Left lung (tissue), 10 donors: ENCODE data around the gene B4GALT4. TPM values are rescaled to one million over a fixed set of nuclear protein-coding genes. Genes with fewer than 3 reads are reported as not detected.

Experiments
- ATAC-seq: fragments of 200-7000 bp; cut with Tn5 transposase; one replicate; pipeline ENCODE4 v1.9.1; 2020; ENCODE audit warnings: moderate library complexity
- DNase-seq, 4 donors: peaks; one replicate each; pipeline ENCODE4 v3.0.0-alpha.2; 2013 to 2020
- H3K27ac ChIP-seq, 2 donors: fragments of 200-600 bp; sonication (generic) in 1 of 2; one replicate each; pipeline versions ENCODE4 v1.5.0 to v1.8.0; 2020 to 2021
- H3K27me3 ChIP-seq, 2 donors: fragments of 200-600 bp; sonication (generic) in 1 of 2; one replicate each; pipeline versions ENCODE4 v1.5.0 to v1.8.0; 2020 to 2021
- H3K36me3 ChIP-seq, 2 donors: fragments of 200-600 bp; sonication (generic) in 1 of 2; one replicate each; pipeline versions ENCODE4 v1.5.0 to v1.8.0; 2020 to 2021
- H3K4me1 ChIP-seq, 2 donors: fragments of 200-600 bp; one replicate each; pipeline ENCODE4 v1.8.0; 2021
- H3K4me3 ChIP-seq, 2 donors: fragments of 200-600 bp; sonication (generic) in 1 of 2; one replicate each; pipeline versions ENCODE4 v1.5.0 to v1.8.0; 2020 to 2021; ENCODE audit warnings: mild to moderate bottlenecking in 1 of 2
- H3K9me3 ChIP-seq, 2 donors: fragments of 200-600 bp; sonication (generic) in 1 of 2; one replicate each; pipeline versions ENCODE4 v1.5.0 to v1.8.0; 2020 to 2021
- CTCF ChIP-seq, 2 donors: fragments of 200-600 bp; sonication (generic) in 1 of 2; IDR thresholded peaks; one replicate each; pipeline versions ENCODE4 v1.5.0 to v1.8.0; 2021; ENCODE audit warnings: antibody characterized with exemption in 2 of 2
- intact Hi-C, 2 donors: fragments of 100-400 bp; cut with DNase I; formaldehyde crosslinking; loops; one replicate each; pipeline versions ENCODE4 v1.11.2 to v1.14.2; 2022
- polyA plus RNA-seq, 6 donors: library from polyadenylated mRNA; unstranded; fragments of 120-200 nt; gene quantifications; one replicate each; pipeline ENCODE4 v1.2.1, GENCODE V29; 2013; ENCODE audit not compliant: insufficient read length in 6 of 6
- total RNA-seq, 2 donors: library from RNA; stranded (reverse); fragmentation: NEBNext Ultra II Directional; extraction: Animal tissue kit (Norgen Biotek cat#: 25700); gene quantifications; one replicate each; pipeline ENCODE4 v1.2.1, GENCODE V29; 2021
- donor health status: DM: no; HTN: yes; CAD: no.
- donor health status: DM: no; HTN: no; CAD: no.

The B4GALT4 gene
- total and polyA plus RNA-seq, 8 donors = 14.9 to 35.4 (median 29.2) TPM

GRCh38 chr3:119230071-119230470 is 10.6 kb downstream of the B4GALT4 start:
- no peak for TF ChIP-seq CTCF (IDR thresholded peaks at IDR 0.05)
- Histone ChIP-seq H3K9me3 (no peaks in the 10 kb centered on the region), H3K4me3 (no peak overlapping the region), H3K4me1 (peaks cover 0 to 4% of the 10 kb centered on the region in 2 donors), H3K27me3 (no peaks in the 10 kb centered on the region), H3K36me3 (peaks cover 0 to 81% of the 10 kb centered on the region in 2 donors), H3K27ac (no peak overlapping the region)
- intact Hi-C loops = no loop called here
- ATAC-seq (no peak), DNase-seq (no peak)

GRCh38 chr3:119229190-119229589 is 11.5 kb downstream of the B4GALT4 start:
- no peak for TF ChIP-seq CTCF (IDR thresholded peaks at IDR 0.05)
- Histone ChIP-seq H3K27ac (no peak overlapping the region), H3K4me3 (no peak overlapping the region), H3K27me3 (no peaks in the 10 kb centered on the region), H3K36me3 (peaks cover 0 to 76% of the 10 kb centered on the region in 2 donors), H3K9me3 (no peaks in the 10 kb centered on the region), H3K4me1 (no peaks in the 10 kb centered on the region)
- DNase-seq = no peak
- no peak for ATAC-seq
- intact Hi-C loops = no loop called here

- TF ChIP-seq CTCF (IDR thresholded peaks at IDR 0.05) = no peak
- no peaks in the 10 kb centered on the region for H3K27me3 ChIP-seq
- peaks cover 0 to 81% of the 10 kb centered on the region in 2 donors for H3K36me3 ChIP-seq
- DNase-seq = no peak
- no peak overlapping the region for H3K27ac ChIP-seq
- no peaks in the 10 kb centered on the region for H3K9me3 ChIP-seq
- H3K4me3 ChIP-seq = no peak overlapping the region
- ATAC-seq = no peak
- H3K4me1 ChIP-seq = no peaks in the 10 kb centered on the region
- intact Hi-C loops = no loop called here
These were observed 12.1 kb downstream of the B4GALT4 start for GRCh38 chr3:119228373-119229145.

GRCh38 chr3:119227070-119227850 is 13.4 kb downstream of the B4GALT4 start:
- TF ChIP-seq CTCF (IDR thresholded peaks at IDR 0.05) = no peak
- Histone ChIP-seq H3K27ac (no peak overlapping the region), H3K4me3 (no peak overlapping the region), H3K36me3 (peaks cover 0 to 81% of the 10 kb centered on the region in 2 donors), H3K27me3 (no peaks in the 10 kb centered on the region), H3K9me3 (no peaks in the 10 kb centered on the region), H3K4me1 (no peaks in the 10 kb centered on the region)
- intact Hi-C loops = no loop called here
- no peak for DNase-seq
- ATAC-seq = no peak

- no peak for TF ChIP-seq CTCF (IDR thresholded peaks at IDR 0.05)
- Histone ChIP-seq H3K27me3 (no peaks in the 10 kb centered on the region), H3K27ac (no peak overlapping the region), H3K4me3 (no peak overlapping the region), H3K9me3 (no peaks in the 10 kb centered on the region), H3K36me3 (peaks cover 0 to 88% of the 10 kb centered on the region in 2 donors), H3K4me1 (no peaks in the 10 kb centered on the region)
- ATAC-seq (no peak), DNase-seq (no peak)
- intact Hi-C loops = no loop called here
These were observed 15.6 kb downstream of the B4GALT4 start for GRCh38 chr3:119225121-119225520.
